NT2/D1 (cell line): ENCODE results near the gene PCYT1A.
"Not testable (repeated sequence)": the region's sequence is repeated elsewhere in the genome, so short reads cannot be mapped to it uniquely, and the experiment has no call there.

Experiments
- DNase-seq: peaks from one replicate; pipeline ENCODE4 v3.0.0-alpha.2; 2011; ENCODE audit warnings: low read depth, low spot score
- H3K27me3 ChIP-seq: 2 replicates; pipeline ENCODE4 v1.6.0; 2011; ENCODE audit warnings: mild to moderate bottlenecking; ENCODE audit not compliant: insufficient read length, insufficient read depth
- H3K36me3 ChIP-seq: 2 replicates; pipeline ENCODE4 v1.6.1; 2011; ENCODE audit warnings: mild to moderate bottlenecking, low read length, mixed read lengths; ENCODE audit not compliant: insufficient read depth, insufficient read length
- H3K4me1 ChIP-seq: 2 replicates; pipeline ENCODE4 v1.5.1; 2011; ENCODE audit not compliant: insufficient read depth, insufficient read length
- H3K4me3 ChIP-seq: 2 replicates; pipeline ENCODE4 v1.5.1; 2011; ENCODE audit warnings: low read depth; ENCODE audit not compliant: insufficient read length
- H3K9ac ChIP-seq: 2 replicates; pipeline ENCODE4 v1.6.0; 2011; ENCODE audit warnings: low read depth; ENCODE audit not compliant: insufficient read length
- H3K9me3 ChIP-seq: 2 replicates; pipeline ENCODE4 v1.5.1; 2011; ENCODE audit warnings: mild to moderate bottlenecking, low read length; ENCODE audit not compliant: insufficient read depth
- SUZ12 ChIP-seq: IDR thresholded peaks from 2 replicates; pipeline ENCODE4 v1.6.1; 2011; ENCODE audit not compliant: insufficient read length, insufficient read depth; ENCODE audit errors: extremely low read depth
- YY1 ChIP-seq: IDR thresholded peaks from 2 replicates; pipeline ENCODE4 v1.6.1; 2011; ENCODE audit not compliant: insufficient read length, insufficient read depth
- ZNF274 ChIP-seq: IDR thresholded peaks from 2 replicates; pipeline ENCODE4 v1.6.1; 2011; ENCODE audit warnings: mild to moderate bottlenecking, low read depth, low read length

PCYT1A gene

DNA sequence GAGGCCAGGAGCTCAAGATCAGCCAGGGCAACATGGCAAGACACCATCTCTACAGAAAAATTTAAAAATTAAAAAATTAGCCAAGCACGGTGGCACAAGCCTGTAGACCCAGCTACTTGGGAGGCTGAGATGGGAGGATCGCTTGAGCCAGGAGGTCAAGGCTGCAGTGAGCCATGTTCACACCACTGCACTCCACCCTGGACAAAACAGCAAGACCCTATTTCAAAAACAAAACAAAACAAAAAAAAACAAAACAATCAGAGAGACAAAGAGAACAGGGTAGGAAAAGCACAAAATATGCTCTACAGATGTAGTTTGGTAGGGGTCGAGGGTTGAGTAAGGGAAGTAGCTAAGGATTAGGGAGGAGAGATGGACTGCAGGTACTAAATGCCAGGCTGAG is 27.1 kb upstream of the PCYT1A start:
- no peaks in the 10 kb centered on the region for H3K9me3 ChIP-seq
- H3K9ac ChIP-seq, result no peak overlapping the region
- no peaks in the 10 kb centered on the region for H3K27me3 ChIP-seq
- no peaks in the 10 kb centered on the region for H3K4me1 ChIP-seq
- no peak overlapping the region for H3K4me3 ChIP-seq
- DNase-seq, result no peak
- H3K36me3 ChIP-seq, result peaks cover 14% of the 10 kb centered on the region
- no peak for TF ChIP-seq ZNF274
- no peak for TF ChIP-seq YY1
- TF ChIP-seq SUZ12, result no peak

DNA sequence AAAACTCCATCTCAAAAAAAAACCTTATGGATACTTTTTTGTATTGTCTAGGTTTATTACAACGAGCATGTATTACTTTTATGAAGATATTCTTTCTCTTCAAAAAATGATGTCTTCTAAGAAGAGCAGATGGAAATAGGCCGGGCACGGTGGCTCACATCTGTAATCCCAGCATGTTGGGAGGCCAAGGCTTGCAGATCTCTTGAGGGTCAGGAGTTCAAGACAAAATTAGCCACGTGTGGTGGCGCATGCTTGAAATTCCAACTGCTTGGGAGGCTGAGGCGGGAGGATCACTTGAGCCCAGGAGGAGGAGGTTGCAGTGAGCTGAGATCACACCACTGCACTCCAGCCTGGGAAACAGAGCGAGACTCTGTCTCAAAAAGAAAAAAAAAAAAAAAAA is 26.6 kb upstream of the PCYT1A start:
- not testable (repeated sequence) for H3K27me3 ChIP-seq, DNase-seq, H3K4me3 ChIP-seq, H3K9ac ChIP-seq, H3K9me3 ChIP-seq, H3K4me1 ChIP-seq
- peaks cover 14% of the 10 kb centered on the region for H3K36me3 ChIP-seq

DNA sequence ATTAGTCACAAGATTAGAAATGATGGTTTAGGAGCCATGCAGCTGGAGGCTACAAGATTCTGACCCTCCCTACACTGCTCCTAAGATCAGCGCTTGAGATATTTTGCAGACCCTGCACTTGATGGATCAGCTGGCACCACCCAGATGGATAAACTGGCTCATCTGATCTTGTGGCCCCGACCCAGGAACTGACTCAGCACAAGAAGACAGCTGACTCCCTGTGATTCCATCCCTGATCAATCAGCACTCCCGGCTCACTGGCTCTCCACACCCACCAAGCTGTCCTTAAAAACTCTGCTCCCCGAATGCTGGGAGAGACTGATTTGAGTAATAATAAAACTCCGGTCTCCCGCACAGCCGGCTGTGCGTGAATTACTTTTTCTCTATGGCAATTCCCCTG is 15.4 kb upstream of the PCYT1A start:
- not testable (repeated sequence) for DNase-seq, H3K4me1 ChIP-seq, H3K4me3 ChIP-seq, H3K9ac ChIP-seq, H3K27me3 ChIP-seq, H3K9me3 ChIP-seq
- peaks cover 20% of the 10 kb centered on the region for H3K36me3 ChIP-seq

DNA sequence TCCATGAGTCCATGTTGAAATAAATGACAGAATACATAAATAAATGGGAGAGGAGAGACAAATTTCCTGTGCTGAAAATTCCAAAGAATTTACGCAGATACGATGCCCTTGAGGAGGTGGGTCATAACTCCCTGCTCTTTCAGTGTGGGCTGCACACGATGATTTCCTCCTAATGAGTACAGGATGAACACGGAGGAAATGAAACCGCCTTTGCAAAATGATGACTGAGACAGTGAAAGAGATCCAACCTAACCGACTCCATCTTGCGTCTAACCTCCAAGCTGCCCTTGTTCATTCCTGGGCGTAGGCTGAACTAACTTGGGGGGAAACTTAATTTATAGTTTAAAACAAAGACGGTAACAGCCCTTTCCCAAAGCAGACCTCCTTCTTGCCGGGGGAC is 15.0 kb upstream of the PCYT1A start:
- not testable (repeated sequence) for DNase-seq, H3K9ac ChIP-seq, H3K4me3 ChIP-seq, H3K27me3 ChIP-seq, H3K4me1 ChIP-seq, H3K9me3 ChIP-seq
- H3K36me3 ChIP-seq, result peaks cover 24% of the 10 kb centered on the region

DNA sequence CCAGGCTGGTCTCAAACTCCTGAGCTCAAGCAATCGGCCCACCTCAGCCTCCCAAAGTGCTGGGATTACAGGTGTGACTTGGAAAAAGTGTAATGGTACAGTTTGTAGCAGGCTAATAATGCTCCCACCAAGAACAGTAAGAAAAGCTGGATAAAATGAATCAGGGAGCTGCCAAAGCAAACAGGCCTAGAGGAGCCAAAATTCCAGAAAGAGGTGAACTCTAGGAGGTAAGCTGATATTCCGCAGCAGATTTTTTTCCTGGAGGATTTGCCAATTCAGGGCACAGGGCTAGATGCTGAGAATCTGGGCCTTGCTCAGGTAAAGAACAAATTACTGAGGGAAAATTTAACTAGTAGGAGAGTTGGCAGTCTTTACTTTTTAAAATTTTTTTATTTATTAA is 11.0 kb upstream of the PCYT1A start:
- Histone ChIP-seq H3K36me3 (peaks cover 15% of the 10 kb centered on the region), H3K9me3 (no peaks in the 10 kb centered on the region), H3K4me1 (no peaks in the 10 kb centered on the region)

DNA sequence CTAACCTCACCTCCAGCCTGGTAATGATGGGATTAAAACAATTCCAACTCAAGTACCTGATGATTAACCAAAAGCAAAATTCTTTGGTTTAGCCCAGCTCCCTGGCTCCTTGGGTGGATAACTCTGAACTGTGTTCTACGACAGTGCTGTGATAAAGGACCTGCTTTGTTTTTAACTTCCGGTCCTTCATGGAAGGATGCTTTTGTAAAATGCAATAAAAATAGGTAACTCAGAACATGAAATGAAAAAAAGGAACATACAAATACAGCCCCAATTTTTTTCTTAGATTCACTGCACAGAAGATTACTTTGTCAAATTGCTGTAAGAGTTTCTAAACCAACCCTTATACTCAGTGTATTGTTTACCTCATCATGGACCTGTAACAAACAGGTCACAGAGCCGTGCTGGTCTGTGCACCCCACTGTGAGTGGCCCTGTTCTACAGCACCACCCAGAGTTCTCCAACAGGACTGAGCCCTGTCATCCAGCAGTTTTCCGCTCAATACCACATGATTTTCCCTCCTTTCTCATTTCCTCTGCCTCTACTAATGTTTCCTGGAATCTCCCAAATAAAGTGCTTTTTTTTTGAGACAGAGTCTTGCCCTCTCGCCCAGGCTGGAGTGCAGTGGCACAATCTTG is 4.9 kb upstream of the PCYT1A start:
- H3K9ac ChIP-seq, result no peak overlapping the region
- H3K4me1 ChIP-seq, result no peaks in the 10 kb centered on the region
- DNase-seq, result no peak
- H3K4me3 ChIP-seq, result no peak overlapping the region
- H3K27me3 ChIP-seq, result no peaks in the 10 kb centered on the region
- H3K36me3 ChIP-seq, result peaks cover under 1% of the 10 kb centered on the region
- H3K9me3 ChIP-seq, result no peaks in the 10 kb centered on the region
- no peak for TF ChIP-seq SUZ12
- TF ChIP-seq YY1, result no peak
- no peak for TF ChIP-seq ZNF274

More for the DNA sequence above, 11.0 kb upstream of the PCYT1A start:
- no peaks in the 10 kb centered on the region for H3K27me3 ChIP-seq
- DNase-seq, result no peak
- H3K9ac ChIP-seq, result no peak overlapping the region
- TF ChIP-seq ZNF274 (no peak), SUZ12 (no peak), YY1 (no peak)
- no peak overlapping the region for H3K4me3 ChIP-seq

DNA sequence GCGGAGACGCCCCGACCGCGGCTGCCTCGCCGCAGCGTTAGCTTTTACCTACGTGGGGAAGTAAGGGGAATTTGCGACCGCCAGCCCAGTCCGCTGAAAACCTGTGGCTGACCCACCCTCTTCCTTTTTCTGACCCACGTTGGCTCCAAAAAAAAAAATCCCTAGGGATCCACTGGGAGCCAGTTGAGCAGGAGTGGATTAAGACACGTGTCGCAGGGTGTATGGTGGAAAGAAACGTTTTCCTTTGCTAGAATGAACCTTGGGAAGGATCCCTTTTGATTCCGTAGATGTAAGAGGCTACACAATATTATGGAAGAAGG is 575 bp upstream of the PCYT1A start:
- peak overlapping the region; percentile 94 for H3K4me3 ChIP-seq
- no peaks in the 10 kb centered on the region for H3K9me3 ChIP-seq
- TF ChIP-seq ZNF274 (no peak), YY1 (no peak), SUZ12 (no peak)
- no peaks in the 10 kb centered on the region for H3K27me3 ChIP-seq
- peak overlapping the region; percentile 93 for H3K9ac ChIP-seq
- H3K36me3 ChIP-seq, result no peaks in the 10 kb centered on the region
- no peak for DNase-seq
- peaks cover 3% of the 10 kb centered on the region for H3K4me1 ChIP-seq

DNA sequence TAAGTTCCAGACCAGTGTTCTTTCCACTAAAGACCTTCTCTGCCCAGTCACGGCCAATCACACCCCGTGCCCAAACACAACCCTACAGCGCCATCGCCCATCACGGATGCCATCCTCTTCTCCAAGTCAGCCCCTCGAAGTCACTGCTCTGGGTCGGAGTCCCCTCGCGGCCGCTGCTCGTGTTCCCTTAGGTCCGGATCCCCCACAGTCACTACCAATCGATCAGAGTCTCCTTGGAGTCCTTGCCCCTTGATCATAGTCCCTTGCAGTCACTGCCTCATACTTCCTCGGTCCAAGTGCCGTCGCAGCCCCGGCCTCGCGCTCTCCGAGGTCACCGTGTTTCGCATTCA is 461 bp downstream of the PCYT1A start:
- peak overlapping the region; percentile 94 for H3K4me3 ChIP-seq
- peaks cover 3% of the 10 kb centered on the region for H3K4me1 ChIP-seq
- no peak for DNase-seq
- no peaks in the 10 kb centered on the region for H3K9me3 ChIP-seq
- peak overlapping the region; percentile 93 for H3K9ac ChIP-seq
- H3K27me3 ChIP-seq, result no peaks in the 10 kb centered on the region
- TF ChIP-seq SUZ12 (no peak), YY1 (no peak), ZNF274 (no peak)
- H3K36me3 ChIP-seq, result no peaks in the 10 kb centered on the region
